ENCODE data around the gene TNRC6C. TPM values are rescaled to one million over a fixed set of nuclear protein-coding genes. Genes with fewer than 3 reads are reported as not detected.

TNRC6C gene, protein sequence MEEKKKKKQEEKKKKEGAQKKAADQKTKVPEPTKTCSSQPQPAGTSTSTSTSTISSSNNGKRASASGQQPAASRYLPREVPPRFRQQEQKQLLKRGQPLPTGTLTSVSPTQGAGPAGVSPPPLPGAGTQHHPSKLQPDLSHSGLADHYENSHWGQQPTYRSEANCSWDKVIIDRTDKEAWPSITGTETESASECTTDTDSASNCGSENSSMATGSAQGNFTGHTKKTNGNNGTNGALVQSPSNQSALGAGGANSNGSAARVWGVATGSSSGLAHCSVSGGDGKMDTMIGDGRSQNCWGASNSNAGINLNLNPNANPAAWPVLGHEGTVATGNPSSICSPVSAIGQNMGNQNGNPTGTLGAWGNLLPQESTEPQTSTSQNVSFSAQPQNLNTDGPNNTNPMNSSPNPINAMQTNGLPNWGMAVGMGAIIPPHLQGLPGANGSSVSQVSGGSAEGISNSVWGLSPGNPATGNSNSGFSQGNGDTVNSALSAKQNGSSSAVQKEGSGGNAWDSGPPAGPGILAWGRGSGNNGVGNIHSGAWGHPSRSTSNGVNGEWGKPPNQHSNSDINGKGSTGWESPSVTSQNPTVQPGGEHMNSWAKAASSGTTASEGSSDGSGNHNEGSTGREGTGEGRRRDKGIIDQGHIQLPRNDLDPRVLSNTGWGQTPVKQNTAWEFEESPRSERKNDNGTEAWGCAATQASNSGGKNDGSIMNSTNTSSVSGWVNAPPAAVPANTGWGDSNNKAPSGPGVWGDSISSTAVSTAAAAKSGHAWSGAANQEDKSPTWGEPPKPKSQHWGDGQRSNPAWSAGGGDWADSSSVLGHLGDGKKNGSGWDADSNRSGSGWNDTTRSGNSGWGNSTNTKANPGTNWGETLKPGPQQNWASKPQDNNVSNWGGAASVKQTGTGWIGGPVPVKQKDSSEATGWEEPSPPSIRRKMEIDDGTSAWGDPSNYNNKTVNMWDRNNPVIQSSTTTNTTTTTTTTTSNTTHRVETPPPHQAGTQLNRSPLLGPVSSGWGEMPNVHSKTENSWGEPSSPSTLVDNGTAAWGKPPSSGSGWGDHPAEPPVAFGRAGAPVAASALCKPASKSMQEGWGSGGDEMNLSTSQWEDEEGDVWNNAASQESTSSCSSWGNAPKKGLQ (N-terminal part only)
- 3.5 and 4.2 TPM in 2 replicates for total RNA-seq
- 5.1 and 5.6 TPM in 2 replicates for polyA plus RNA-seq

- H3K9me2 ChIP-seq (replicated peaks; ENCODE audit: insufficient read depth) = no peaks in the 10 kb centered on the region
- no peaks in the 10 kb centered on the region for H3K36me3 ChIP-seq (replicated peaks; ENCODE audit: insufficient read depth, low read depth)
- peaks cover 15% of the 10 kb centered on the region for H3K27me3 ChIP-seq
- TF ChIP-seq EZH2 (IDR thresholded peaks at IDR 0.05; ENCODE audit: borderline replicate concordance) (no peak), CTCF (IDR thresholded peaks at IDR 0.05; ENCODE audit: poor library complexity) (peak; percentile 12), EZH2phosphoT487 (IDR thresholded peaks at IDR 0.05; ENCODE audit: low read depth, severe bottlenecking, unreplicated experiment) (no peak)
- DNase-seq (ENCODE audit: low spot score) = peak; percentile 100
- H4K20me1 ChIP-seq (ENCODE audit: insufficient read depth, poor library complexity, severe bottlenecking) = peaks cover 33% of the 10 kb centered on the region
- peaks cover 13% of the 10 kb centered on the region for H3K4me1 ChIP-seq (ENCODE audit: insufficient read depth)
- H3K79me2 ChIP-seq = peaks cover 38% of the 10 kb centered on the region
- peak within 1 kb of the TSS; percentile 72 for H2AFZ ChIP-seq
- H3K27ac ChIP-seq = peak within 1 kb of the TSS; percentile 45
- under 1% methylated on average over 71 of the region's 105 CpGs for WGBS (ENCODE audit: low lambda C conversion rate, missing lambda C conversion rate)
- H3K9me3 ChIP-seq (ENCODE audit: low read depth) = no peaks in the 10 kb centered on the region
- peak within 1 kb of the TSS; percentile 96 for H3K4me2 ChIP-seq
- H3K4me3 ChIP-seq = peak within 1 kb of the TSS; percentile 79
These were observed at the start of gene TNRC6C for GRCh38 chr17:77957857-77958715. TNRC6C (plus strand) TSS chr17:77958703; CDS start chr17:78004207, 45,504 bp downstream.

DNA sequence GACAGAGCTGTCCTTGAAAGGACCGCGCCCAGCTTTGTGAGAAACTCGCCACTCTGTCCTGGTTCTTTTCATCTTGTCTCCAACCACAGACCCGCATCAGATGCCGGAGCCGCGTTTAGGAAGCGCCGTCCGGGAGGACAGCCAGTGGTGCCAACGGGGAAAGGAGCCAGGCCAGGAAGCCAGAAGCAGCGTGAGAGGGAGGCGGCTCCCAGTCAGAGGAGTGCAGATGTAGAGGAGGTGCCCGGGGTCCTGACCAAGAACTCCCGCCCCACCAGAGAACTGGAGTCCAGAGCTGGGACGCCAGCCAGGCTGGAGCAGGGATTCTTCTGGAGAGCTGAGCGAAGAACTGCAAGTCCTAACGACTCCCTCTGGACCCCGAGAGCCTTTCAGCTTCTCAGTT, 49.3 kb upstream of the TNRC6C start:
- no peak overlapping the region for H3K27ac ChIP-seq
- H2AFZ ChIP-seq = no peak overlapping the region
- H3K4me3 ChIP-seq = no peak overlapping the region
- no peak for TF ChIP-seq EZH2 (IDR thresholded peaks at IDR 0.05; ENCODE audit: borderline replicate concordance)
- TF ChIP-seq EZH2phosphoT487 (IDR thresholded peaks at IDR 0.05; ENCODE audit: low read depth, severe bottlenecking, unreplicated experiment) = no peak
- TF ChIP-seq CTCF (IDR thresholded peaks at IDR 0.05; ENCODE audit: poor library complexity) = no peak
- no peak for DNase-seq (ENCODE audit: low spot score)
- peaks cover 4% of the 10 kb centered on the region for H3K4me1 ChIP-seq (ENCODE audit: insufficient read depth)
- no peaks in the 10 kb centered on the region for H4K20me1 ChIP-seq (ENCODE audit: insufficient read depth, poor library complexity, severe bottlenecking)
- no peaks in the 10 kb centered on the region for H3K9me3 ChIP-seq (ENCODE audit: low read depth)
- H3K4me2 ChIP-seq = no peak overlapping the region
- H3K27me3 ChIP-seq = peaks cover 20% of the 10 kb centered on the region
- no peaks in the 10 kb centered on the region for H3K9me2 ChIP-seq (replicated peaks; ENCODE audit: insufficient read depth)
- H3K36me3 ChIP-seq (replicated peaks; ENCODE audit: insufficient read depth, low read depth) = no peaks in the 10 kb centered on the region
- H3K79me2 ChIP-seq = no peaks in the 10 kb centered on the region
- WGBS (ENCODE audit: low lambda C conversion rate, missing lambda C conversion rate) = 89% methylated on average over 19 of the region's 19 CpGs

DNA sequence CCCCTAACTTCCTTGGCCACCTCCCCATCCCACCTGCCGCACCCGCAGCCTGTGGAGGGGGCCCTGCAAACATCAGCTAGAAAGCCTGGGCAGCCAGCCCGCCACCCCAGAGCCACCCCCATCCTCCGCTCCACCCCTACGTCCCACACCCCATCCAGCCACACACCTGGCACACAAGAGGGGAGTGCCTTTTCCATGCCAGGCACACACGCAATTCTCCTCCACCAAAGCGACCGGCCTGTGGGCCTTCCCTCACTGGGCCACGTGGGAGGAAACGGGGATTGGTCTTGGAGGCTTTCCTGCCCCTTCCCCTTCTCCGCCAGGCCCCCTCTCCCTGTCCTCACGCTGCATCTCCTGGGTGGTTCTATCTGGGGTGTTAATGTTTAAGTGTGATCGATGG, 48.7 kb upstream of the TNRC6C start:
- Histone ChIP-seq H4K20me1 (ENCODE audit: insufficient read depth, poor library complexity, severe bottlenecking) (no peaks in the 10 kb centered on the region), H3K79me2 (no peaks in the 10 kb centered on the region), H3K4me2 (no peak overlapping the region), H3K36me3 (replicated peaks; ENCODE audit: insufficient read depth, low read depth) (no peaks in the 10 kb centered on the region), H3K4me3 (no peak overlapping the region), H2AFZ (no peak overlapping the region), H3K9me2 (replicated peaks; ENCODE audit: insufficient read depth) (no peaks in the 10 kb centered on the region), H3K27me3 (peaks cover 17% of the 10 kb centered on the region), H3K9me3 (ENCODE audit: low read depth) (no peaks in the 10 kb centered on the region), H3K27ac (no peak overlapping the region), H3K4me1 (ENCODE audit: insufficient read depth) (peaks cover 7% of the 10 kb centered on the region)
- TF ChIP-seq EZH2phosphoT487 (IDR thresholded peaks at IDR 0.05; ENCODE audit: low read depth, severe bottlenecking, unreplicated experiment) (no peak), EZH2 (IDR thresholded peaks at IDR 0.05; ENCODE audit: borderline replicate concordance) (no peak)
- WGBS (ENCODE audit: low lambda C conversion rate, missing lambda C conversion rate) = 85% methylated on average over 11 of the region's 13 CpGs
- DNase-seq (ENCODE audit: low spot score) = no peak

Measured in hepatocyte (in vitro differentiated cells).